HEK293 (cell line): ENCODE results near the gene FOXO6.

Experiments used
- CTCF ChIA-PET: fragments of 350-600 bp; formaldehyde crosslinking; extraction: SDS; loops from one replicate; lab custom pipeline; 2021; ENCODE audit warnings: antibody characterized with exemption; lab: Yijun Ruan, JAX
- POLR2A ChIA-PET: fragments of 300-600 bp; formaldehyde crosslinking; extraction: SDS; loops from one replicate; lab custom pipeline; 2020; ENCODE audit warnings: antibody characterized with exemption, inconsistent platforms; lab: Yijun Ruan, JAX
- H3K27ac ChIP-seq: fragments of 200-500 bp; sonication (Bioruptor generic); 2 replicates; pipeline ENCODE4 v1.5.1; 2014; ENCODE audit warnings: low read depth, low read length, control low read depth, inconsistent platforms; ENCODE audit errors: extremely low read depth
- H3K36me3 ChIP-seq, 2 experiments: fragments of 200-500 bp in 1 of 2; sonication (Bioruptor generic) in 1 of 2; 1 replicate in 1 of 2; 2 replicates in 1 of 2; pipeline ENCODE4 v1.5.1; 2014 to 2017; ENCODE audit warnings: inconsistent platforms in 2 of 2, low read length in 2 of 2; ENCODE audit not compliant: control insufficient read depth in 2 of 2, insufficient read depth in 1 of 2
- H3K4me1 ChIP-seq: fragments of 200-500 bp; sonication (Bioruptor generic); 2 replicates; pipeline ENCODE4 v1.5.1; 2014; ENCODE audit warnings: mild to moderate bottlenecking, low read length, inconsistent platforms; ENCODE audit not compliant: control insufficient read depth, insufficient read depth
- H3K4me3 ChIP-seq: 2 replicates; pipeline ENCODE4 v1.5.1; 2011; ENCODE audit warnings: low read depth, mild to moderate bottlenecking, control low read depth, low read length, moderate library complexity
- H3K9me3 ChIP-seq: fragments of 200-500 bp; sonication (Bioruptor generic); 2 replicates; pipeline ENCODE4 v1.5.1; 2014; ENCODE audit warnings: low read depth, low read length, inconsistent platforms; ENCODE audit not compliant: control insufficient read depth, insufficient read depth
- ELK4 ChIP-seq: IDR thresholded peaks from 2 replicates; pipeline ENCODE4 v1.6.1; 2011; ENCODE audit warnings: mild to moderate bottlenecking, low read depth, low read length, borderline replicate concordance
- GLIS1 ChIP-seq: fragments of 450-650 bp; formaldehyde crosslinking; IDR thresholded peaks from 2 replicates; pipeline ENCODE4 v1.5.1; 2016; ENCODE audit warnings: missing biosample characterization, missing genetic modification characterization
- KLF8 ChIP-seq: fragments of 450-650 bp; formaldehyde crosslinking; IDR thresholded peaks from 2 replicates; pipeline ENCODE4 v1.5.1; 2016; ENCODE audit warnings: missing biosample characterization, missing genetic modification characterization
- REST ChIP-seq: fragments of 450-650 bp; formaldehyde crosslinking; IDR thresholded peaks from 2 replicates; pipeline ENCODE4 v1.5.1; 2016; ENCODE audit warnings: missing biosample characterization, missing genetic modification characterization
- SALL2 ChIP-seq: fragments of 450-650 bp; formaldehyde crosslinking; IDR thresholded peaks from 2 replicates; pipeline ENCODE4 v1.5.0; 2017; ENCODE audit warnings: missing biosample characterization, mild to moderate bottlenecking, missing genetic modification characterization, borderline replicate concordance
- TRIM28 ChIP-seq: IDR thresholded peaks from 2 replicates; pipeline ENCODE4 v1.6.1; 2011; ENCODE audit warnings: low read length, control low read depth, borderline replicate concordance
- ZBTB11 ChIP-seq: fragments of 450-650 bp; formaldehyde crosslinking; conservative IDR thresholded peaks from 2 replicates; pipeline ENCODE4 v1.5.1; 2016; ENCODE audit warnings: low read depth, missing biosample characterization, missing genetic modification characterization
- ZBTB49 ChIP-seq: fragments of 450-650 bp; formaldehyde crosslinking; IDR thresholded peaks from 2 replicates; pipeline ENCODE4 v1.5.1; 2016; ENCODE audit warnings: missing biosample characterization, missing genetic modification characterization, low read depth
- ZEB2 ChIP-seq: fragments of 450-650 bp; formaldehyde crosslinking; IDR thresholded peaks from 2 replicates; pipeline ENCODE4 v1.5.1; 2016; ENCODE audit warnings: missing biosample characterization, missing genetic modification characterization
- ZNF114 ChIP-seq: fragments of 450-650 bp; formaldehyde crosslinking; IDR thresholded peaks from 2 replicates; pipeline ENCODE4 v1.5.0; 2017; ENCODE audit warnings: missing biosample characterization, missing genetic modification characterization
- ZNF274 ChIP-seq, 2 experiments: fragments of 200-500 bp in 1 of 2; fragments of 450-650 bp in 1 of 2; sonication (Bioruptor generic) in 1 of 2; formaldehyde crosslinking in 1 of 2; IDR thresholded peaks; 2 replicates each; pipeline versions ENCODE4 v1.5.1 to v1.6.1; 2014 to 2016; ENCODE audit warnings: borderline replicate concordance in 1 of 2, inconsistent platforms in 1 of 2, low read length in 1 of 2, missing biosample characterization in 1 of 2, missing genetic modification characterization in 1 of 2
- ZNF324 ChIP-seq: fragments of 450-650 bp; formaldehyde crosslinking; IDR thresholded peaks from 2 replicates; pipeline ENCODE4 v1.5.1; 2016; ENCODE audit warnings: missing biosample characterization, missing genetic modification characterization
- ZNF354C ChIP-seq: fragments of 450-650 bp; formaldehyde crosslinking; IDR thresholded peaks from 2 replicates; pipeline ENCODE4 v1.5.1; 2016; ENCODE audit warnings: missing biosample characterization, missing genetic modification characterization, low read depth, borderline replicate concordance
- ZNF362 ChIP-seq: fragments of 450-650 bp; formaldehyde crosslinking; IDR thresholded peaks from 2 replicates; pipeline ENCODE4 v1.5.1; 2016; ENCODE audit warnings: missing biosample characterization, missing genetic modification characterization
- ZNF37A ChIP-seq: fragments of 450-650 bp; IDR thresholded peaks from 2 replicates; pipeline ENCODE4 v1.5.1; 2018; ENCODE audit warnings: missing biosample characterization, missing genetic modification characterization
- ZNF394 ChIP-seq: fragments of 450-650 bp; formaldehyde crosslinking; IDR thresholded peaks from 2 replicates; pipeline ENCODE4 v1.5.1; 2016; ENCODE audit warnings: missing biosample characterization, missing genetic modification characterization, mild to moderate bottlenecking, moderate library complexity, borderline replicate concordance
- ZNF513 ChIP-seq: fragments of 450-650 bp; IDR thresholded peaks from 2 replicates; pipeline ENCODE4 v1.5.1; 2018; ENCODE audit warnings: missing biosample characterization, missing genetic modification characterization
- ZNF530 ChIP-seq: fragments of 450-650 bp; formaldehyde crosslinking; IDR thresholded peaks from 2 replicates; pipeline ENCODE4 v1.5.1; 2016; ENCODE audit warnings: low read depth, missing biosample characterization, missing genetic modification characterization
- ZNF677 ChIP-seq: fragments of 450-650 bp; IDR thresholded peaks from 2 replicates; pipeline ENCODE4 v1.5.0; 2018; ENCODE audit warnings: missing biosample characterization, mild to moderate bottlenecking, missing genetic modification characterization, moderate library complexity
- ZNF76 ChIP-seq: fragments of 450-650 bp; formaldehyde crosslinking; IDR thresholded peaks from 2 replicates; pipeline ENCODE4; 2016; ENCODE audit warnings: low read depth, missing biosample characterization, missing genetic modification characterization, borderline replicate concordance

The FOXO6 gene

GRCh38 chr1:41414296-41414695, 53.1 kb downstream of the FOXO6 start:
- no peaks in the 10 kb centered on the region for H3K36me3 ChIP-seq
- H3K4me3 ChIP-seq: no peak overlapping the region
- POLR2A ChIA-PET: interaction anchor here (1.0 to 1.4 kb wide), 2 partner anchors 52 to 53 kb away, joined by 3 to 7 read pairs; partner anchors contain the start of gene FOXO6

More at GRCh38 chr1:41414296-41414695, 53.1 kb downstream of the FOXO6 start:
- no peaks in the 10 kb centered on the region for H3K9me3 ChIP-seq
- no peak for TF ChIP-seq ZNF677
- TF ChIP-seq ZNF394: no peak
- no peak for TF ChIP-seq ZNF354C (tag by site-specific recombination)
- no peak for TF ChIP-seq SALL2 (tag by site-specific recombination)
- TF ChIP-seq ZNF76 (tag by site-specific recombination): no peak
- no peak for TF ChIP-seq ZNF362 (tag by site-specific recombination)
- no peak for TF ChIP-seq REST
- no peak for TF ChIP-seq ZNF114 (tag by site-specific recombination)
- TF ChIP-seq ZNF274 (IDR thresholded peaks at IDR 0.05; ENCODE audit: low read length): no peak
- no peak for TF ChIP-seq ZNF274 (tag by site-specific recombination; IDR thresholded peaks at IDR 0.05; ENCODE audit: borderline replicate concordance)
- no peak for TF ChIP-seq ZNF530 (tag by site-specific recombination)
- no peak for TF ChIP-seq TRIM28
- no peak for TF ChIP-seq KLF8
- TF ChIP-seq ELK4: no peak
- TF ChIP-seq ZEB2 (tag by site-specific recombination): no peak
- TF ChIP-seq ZNF513 (tag by site-specific recombination): no peak
- no peak for TF ChIP-seq ZNF37A (tag by site-specific recombination)
- no peak for TF ChIP-seq GLIS1 (tag by site-specific recombination)
- TF ChIP-seq ZBTB49 (tag by site-specific recombination): no peak
- no peak for TF ChIP-seq ZBTB11 (tag by site-specific recombination)
- TF ChIP-seq ZNF324 (tag by site-specific recombination): no peak
- TF ChIP-seq, all 188 proteins: peak for 0
- CTCF ChIA-PET: interaction anchor here (1.2 to 7.8 kb wide), 5 partner anchors 19 to 131 kb away, joined by 3 to 77 read pairs (median 62); partner anchors contain the start of gene FOXO6
- Histone ChIP-seq H3K4me1 (no peaks in the 10 kb centered on the region), H3K27ac (no peak overlapping the region)
